ENCODE measurements around the gene ARHGAP12. TPM values are rescaled to one million over a fixed set of nuclear protein-coding genes. Genes with fewer than 3 reads are reported as not detected.
A peak's percentile ranks its signal among the peaks of the same experiment; 100 is the strongest.

Gene ARHGAP12
- total RNA-seq, 1 donor from 2014 or later = 29.8 TPM

DNA sequence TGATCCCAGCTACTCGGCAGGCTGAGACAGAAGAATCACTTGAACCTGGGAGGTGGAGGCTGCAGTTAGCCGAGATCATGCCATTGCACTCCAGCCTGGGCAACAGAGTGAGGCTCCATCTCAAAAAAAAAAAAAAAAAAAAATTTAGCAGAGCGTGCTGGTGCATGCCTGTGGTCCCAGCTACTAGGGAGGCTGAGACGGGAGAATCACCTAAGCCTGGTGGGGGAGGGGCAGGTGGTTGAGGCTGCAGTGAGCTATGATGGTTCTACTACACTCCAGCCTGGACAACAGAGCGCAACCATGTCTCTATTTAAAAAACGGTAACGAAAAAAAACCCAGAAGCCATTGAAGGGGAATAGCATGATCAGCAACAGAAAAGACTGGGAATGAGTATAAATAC lies 89.9 kb downstream of the ARHGAP12 start:
- Histone ChIP-seq H3K27me3 (ENCODE audit: low read depth) (no peaks in the 10 kb centered on the region), H3K36me3 (no peaks in the 10 kb centered on the region), H3K4me1 (no peaks in the 10 kb centered on the region), H3K9me3 (no peaks in the 10 kb centered on the region), H3K4me3 (no peak overlapping the region), H3K27ac (no peak overlapping the region)
- intact Hi-C loops (cut with DNase I) = no loop called here
- DNase-seq (no peak), ATAC-seq (no peak)
- TF ChIP-seq, protein P1, sequence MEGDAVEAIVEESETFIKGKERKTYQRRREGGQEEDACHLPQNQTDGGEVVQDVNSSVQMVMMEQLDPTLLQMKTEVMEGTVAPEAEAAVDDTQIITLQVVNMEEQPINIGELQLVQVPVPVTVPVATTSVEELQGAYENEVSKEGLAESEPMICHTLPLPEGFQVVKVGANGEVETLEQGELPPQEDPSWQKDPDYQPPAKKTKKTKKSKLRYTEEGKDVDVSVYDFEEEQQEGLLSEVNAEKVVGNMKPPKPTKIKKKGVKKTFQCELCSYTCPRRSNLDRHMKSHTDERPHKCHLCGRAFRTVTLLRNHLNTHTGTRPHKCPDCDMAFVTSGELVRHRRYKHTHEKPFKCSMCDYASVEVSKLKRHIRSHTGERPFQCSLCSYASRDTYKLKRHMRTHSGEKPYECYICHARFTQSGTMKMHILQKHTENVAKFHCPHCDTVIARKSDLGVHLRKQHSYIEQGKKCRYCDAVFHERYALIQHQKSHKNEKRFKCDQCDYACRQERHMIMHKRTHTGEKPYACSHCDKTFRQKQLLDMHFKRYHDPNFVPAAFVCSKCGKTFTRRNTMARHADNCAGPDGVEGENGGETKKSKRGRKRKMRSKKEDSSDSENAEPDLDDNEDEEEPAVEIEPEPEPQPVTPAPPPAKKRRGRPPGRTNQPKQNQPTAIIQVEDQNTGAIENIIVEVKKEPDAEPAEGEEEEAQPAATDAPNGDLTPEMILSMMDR (IDR thresholded peaks at IDR 0.05) = no peak

DNA sequence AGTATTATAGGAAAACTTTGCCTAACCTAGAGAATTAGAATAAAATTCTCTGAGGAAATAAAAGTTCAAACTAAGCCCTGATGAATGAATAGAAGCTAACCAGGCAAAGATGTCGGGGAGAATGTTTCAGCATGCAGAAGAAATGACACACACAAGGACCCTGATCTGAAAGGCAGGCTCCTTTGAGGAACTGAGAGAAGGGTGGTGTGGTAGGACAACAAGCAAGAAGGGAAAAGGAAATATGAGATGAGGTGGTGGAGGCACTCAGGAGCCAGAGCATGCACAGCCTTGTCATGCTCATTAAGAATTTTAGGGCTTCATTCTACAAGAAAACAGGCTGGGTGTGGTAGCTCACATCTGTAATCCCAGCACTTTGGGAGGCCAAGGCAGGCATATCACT lies 90.6 kb downstream of the ARHGAP12 start:
- no peaks in the 10 kb centered on the region for H3K27me3 ChIP-seq (ENCODE audit: low read depth)
- H3K36me3 ChIP-seq = no peaks in the 10 kb centered on the region
- TF ChIP-seq, protein P1 (IDR thresholded peaks at IDR 0.05) = no peak
- no peak for DNase-seq
- H3K4me1 ChIP-seq = no peaks in the 10 kb centered on the region
- H3K4me3 ChIP-seq = no peak overlapping the region
- H3K9me3 ChIP-seq = no peaks in the 10 kb centered on the region
- no peak for ATAC-seq
- no peak overlapping the region for H3K27ac ChIP-seq
- intact Hi-C loops (cut with DNase I) = no loop called here

DNA sequence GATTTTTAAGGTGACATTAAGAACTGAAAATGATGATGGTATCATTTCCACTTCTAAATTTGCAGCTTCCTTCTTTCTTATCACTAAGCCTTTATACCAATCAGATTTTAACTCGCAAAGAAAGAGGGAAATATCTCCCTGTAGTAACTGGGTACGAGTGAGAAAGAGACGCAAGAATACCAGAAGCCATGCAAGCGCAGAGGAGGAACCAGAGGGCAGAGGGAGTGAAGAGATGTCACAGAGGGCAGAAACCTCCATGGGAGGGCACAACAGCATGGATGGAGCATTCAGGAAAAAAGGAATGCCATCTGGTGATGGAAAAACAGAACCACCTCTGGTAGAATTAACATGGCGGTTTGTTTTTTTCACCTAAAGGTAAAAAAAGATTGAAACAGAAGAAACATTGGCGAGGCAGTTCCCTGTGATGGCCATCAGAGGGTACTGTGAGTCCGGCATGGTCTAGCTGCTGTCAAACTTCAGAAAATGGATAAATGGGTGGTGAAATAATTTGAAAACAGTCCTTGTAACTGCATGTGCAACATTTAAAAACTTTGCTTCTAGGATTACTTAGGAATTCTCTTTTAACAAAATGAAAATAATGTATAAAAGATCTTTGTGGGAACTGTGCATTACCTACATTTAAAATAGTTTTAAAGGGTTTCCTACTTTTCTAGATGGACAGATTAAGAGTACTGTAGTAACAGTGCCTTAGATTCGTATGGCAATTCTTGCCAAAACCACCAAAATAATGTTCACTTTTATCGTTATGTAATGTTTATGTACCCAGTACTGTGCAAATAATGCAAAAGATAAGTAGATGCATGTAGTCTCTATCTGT lies 91.8 kb downstream of the ARHGAP12 start:
- Histone ChIP-seq H3K4me3 (no peak overlapping the region), H3K4me1 (no peaks in the 10 kb centered on the region), H3K27ac (no peak overlapping the region), H3K9me3 (no peaks in the 10 kb centered on the region), H3K36me3 (no peaks in the 10 kb centered on the region), H3K27me3 (ENCODE audit: low read depth) (no peaks in the 10 kb centered on the region)
- TF ChIP-seq, protein P1 (IDR thresholded peaks at IDR 0.05) = peak; percentile 51
- DNase-seq (no peak), ATAC-seq (peak in 1 of 2 donors; percentile 41)
- intact Hi-C loops (cut with DNase I) = no loop called here

DNA sequence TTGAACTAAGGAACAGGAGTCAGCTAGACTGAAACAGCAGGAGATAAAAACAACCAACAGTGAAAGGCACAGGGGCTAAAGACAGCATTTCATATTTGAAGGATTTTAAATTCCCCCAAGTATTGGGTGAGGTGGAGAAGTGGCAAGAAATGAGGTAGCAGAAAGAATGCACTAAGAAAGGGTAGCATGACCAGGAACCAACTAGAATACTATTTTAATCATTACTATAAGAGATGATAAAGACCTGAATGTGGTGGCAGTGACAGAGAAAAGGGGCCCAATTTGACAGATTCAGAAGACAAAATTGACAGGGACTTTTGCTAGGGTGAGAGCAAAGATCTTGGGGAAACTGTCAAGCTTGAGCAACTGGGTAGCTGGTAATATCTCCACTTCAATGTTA lies 94.9 kb downstream of the ARHGAP12 start:
- no peaks in the 10 kb centered on the region for H3K9me3 ChIP-seq
- TF ChIP-seq, protein P1 (IDR thresholded peaks at IDR 0.05) = no peak
- H3K4me3 ChIP-seq = no peak overlapping the region
- H3K4me1 ChIP-seq = no peaks in the 10 kb centered on the region
- DNase-seq = no peak
- no peak overlapping the region for H3K27ac ChIP-seq
- no peak for ATAC-seq
- H3K27me3 ChIP-seq (ENCODE audit: low read depth) = no peaks in the 10 kb centered on the region
- intact Hi-C loops (cut with DNase I) = no loop called here
- no peaks in the 10 kb centered on the region for H3K36me3 ChIP-seq

DNA sequence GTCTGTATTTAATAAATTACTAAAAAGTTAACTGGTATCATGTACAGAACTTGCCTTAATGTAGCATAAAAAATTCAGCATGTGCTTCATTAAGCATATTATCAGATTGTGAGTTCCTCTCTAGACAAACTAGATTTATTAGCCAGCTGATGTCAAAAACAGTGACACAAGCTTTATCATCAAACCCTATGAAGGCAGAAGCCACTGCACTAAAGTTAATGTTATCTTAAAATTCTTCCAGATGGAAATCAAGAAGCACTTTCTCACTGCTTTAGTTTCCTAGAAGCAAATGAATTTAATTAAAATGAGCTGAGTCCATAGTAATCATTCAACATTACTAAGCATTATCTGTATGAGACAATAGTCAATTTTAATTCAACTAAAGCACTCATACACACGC lies 96.4 kb downstream of the ARHGAP12 start:
- no peak overlapping the region for H3K27ac ChIP-seq
- ATAC-seq = no peak
- no peak overlapping the region for H3K4me3 ChIP-seq
- DNase-seq = no peak
- H3K9me3 ChIP-seq = no peaks in the 10 kb centered on the region
- no peaks in the 10 kb centered on the region for H3K36me3 ChIP-seq
- TF ChIP-seq, protein P1 (IDR thresholded peaks at IDR 0.05) = no peak
- H3K27me3 ChIP-seq (ENCODE audit: low read depth) = no peaks in the 10 kb centered on the region
- H3K4me1 ChIP-seq = no peaks in the 10 kb centered on the region
- intact Hi-C loops (cut with DNase I) = no loop called here
